Measurements from ENCODE around the gene WSCD1. TPM values are rescaled to one million over a fixed set of nuclear protein-coding genes. Genes with fewer than 3 reads are reported as not detected.

WSCD1 gene
- total RNA-seq, 1 donor from 2014 or later, result 5.2 TPM

GRCh38 chr17:6106212-6106611, 36.0 kb downstream of the WSCD1 start:
- no peak for DNase-seq (ENCODE audit: low read depth in 2 of 2)

- no peak for DNase-seq (ENCODE audit: low read depth in 2 of 2)
Measured at GRCh38 chr17:6107791-6108190, 37.6 kb downstream of the WSCD1 start.

GRCh38 chr17:6108382-6108781, 38.2 kb downstream of the WSCD1 start:
- no peak for DNase-seq (ENCODE audit: low read depth in 2 of 2)

GRCh38 chr17:6108987-6109386, 38.8 kb downstream of the WSCD1 start:
- no peak for DNase-seq (ENCODE audit: low read depth in 2 of 2)

- no peak for DNase-seq (ENCODE audit: low read depth in 2 of 2)
Measured at GRCh38 chr17:6109536-6109935, 39.4 kb downstream of the WSCD1 start.

GRCh38 chr17:6110088-6110487, 39.9 kb downstream of the WSCD1 start:
- no peak for DNase-seq (ENCODE audit: low read depth in 2 of 2)

- peak in 1 of 2 donors; percentile 78 for DNase-seq (ENCODE audit: low read depth in 2 of 2)
Measured at GRCh38 chr17:6110592-6110991, 40.4 kb downstream of the WSCD1 start.

- no peak for DNase-seq (ENCODE audit: low read depth in 2 of 2)
Measured at GRCh38 chr17:6120351-6120750, 50.2 kb downstream of the WSCD1 start.

GRCh38 chr17:6124856-6125255, 54.7 kb downstream of the WSCD1 start:
- no peak for DNase-seq (ENCODE audit: low read depth in 2 of 2)

- no peak for DNase-seq (ENCODE audit: low read depth in 2 of 2)
Measured at GRCh38 chr17:6126768-6127167, 56.6 kb downstream of the WSCD1 start.

GRCh38 chr17:6134721-6135120, 64.5 kb downstream of the WSCD1 start:
- DNase-seq (ENCODE audit: low read depth in 2 of 2), result no peak

GRCh38 chr17:6135236-6135635, 65.1 kb downstream of the WSCD1 start:
- no peak for DNase-seq (ENCODE audit: low read depth in 2 of 2)

- no peak for DNase-seq (ENCODE audit: low read depth in 2 of 2)
Measured at GRCh38 chr17:6135996-6136395, 65.8 kb downstream of the WSCD1 start.

- DNase-seq (ENCODE audit: low read depth in 2 of 2), result no peak
Measured at GRCh38 chr17:6137716-6138502, 67.7 kb downstream of the WSCD1 start.

- DNase-seq (ENCODE audit: low read depth in 2 of 2), result no peak
Measured at GRCh38 chr17:6138761-6139446, 68.7 kb downstream of the WSCD1 start.

- no peak for DNase-seq (ENCODE audit: low read depth in 2 of 2)
Measured at GRCh38 chr17:6139447-6139832, 69.3 kb downstream of the WSCD1 start.

GRCh38 chr17:6140188-6140587, 70.0 kb downstream of the WSCD1 start:
- DNase-seq (ENCODE audit: low read depth in 2 of 2), result no peak

- no peak for DNase-seq (ENCODE audit: low read depth in 2 of 2)
Measured at GRCh38 chr17:6140728-6141330, 70.7 kb downstream of the WSCD1 start.

- DNase-seq (ENCODE audit: low read depth in 2 of 2), result no peak
Measured at GRCh38 chr17:6142701-6143100, 72.5 kb downstream of the WSCD1 start.

- no peak for DNase-seq (ENCODE audit: low read depth in 2 of 2)
Measured at GRCh38 chr17:6145946-6146345, 75.8 kb downstream of the WSCD1 start.

- no peak for DNase-seq (ENCODE audit: low read depth in 2 of 2)
Measured at GRCh38 chr17:6147042-6147441, 76.9 kb downstream of the WSCD1 start.

GRCh38 chr17:6153375-6153774, 83.2 kb downstream of the WSCD1 start:
- no peak for DNase-seq (ENCODE audit: low read depth in 2 of 2)

- DNase-seq (ENCODE audit: low read depth in 2 of 2), result no peak
Measured at GRCh38 chr17:6157716-6158115, 87.5 kb downstream of the WSCD1 start.

All from lung microvascular endothelial cell (primary cell).